HepG2 (cell line): ENCODE measurements around the gene ZFP64. TPM values are rescaled to one million over a fixed set of nuclear protein-coding genes. Genes with fewer than 3 reads are reported as not detected.

Experiments used
- ATF5 ChIP-seq: sonication (generic); formaldehyde crosslinking; IDR thresholded peaks from 2 replicates; pipeline ENCODE4 v1.4.0; 2020; ENCODE audit warnings: mild to moderate bottlenecking, low read depth, missing genetic modification reagents
- BCL3 ChIP-seq: sonication (generic); formaldehyde crosslinking; IDR thresholded peaks from 2 replicates; pipeline ENCODE4 v1.5.1; 2020; ENCODE audit warnings: mild to moderate bottlenecking, missing genetic modification reagents, moderate library complexity
- EZH2 ChIP-seq: conservative IDR thresholded peaks from 2 replicates; pipeline ENCODE4 v1.6.1; 2012; ENCODE audit warnings: mild to moderate bottlenecking, low read depth, low read length, moderate library complexity
- MTA1 ChIP-seq: sonication (generic); formaldehyde crosslinking; IDR thresholded peaks from 2 replicates; pipeline ENCODE4 v1.4.0; 2020; ENCODE audit warnings: missing genetic modification reagents, mild to moderate bottlenecking, borderline replicate concordance
- NCOR1 ChIP-seq: fragments of 200-600 bp; sonication (generic); IDR thresholded peaks from 2 replicates; pipeline ENCODE4 v1.7.0; 2017; ENCODE audit warnings: antibody characterized with exemption, low read length, borderline replicate concordance
- PCBP1 ChIP-seq: fragments of 200-400 bp; formaldehyde crosslinking; IDR thresholded peaks from 2 replicates; pipeline ENCODE4 v1.6.1; 2017; ENCODE audit warnings: mild to moderate bottlenecking, low read depth, low read length, borderline replicate concordance
- PHF20 ChIP-seq: sonication (generic); formaldehyde crosslinking; IDR thresholded peaks from 2 replicates; pipeline ENCODE4 v1.5.0; 2020; ENCODE audit warnings: mild to moderate bottlenecking, missing genetic modification reagents
- SAP130 ChIP-seq: IDR thresholded peaks from 2 replicates; pipeline ENCODE4 v1.6.1; 2016; ENCODE audit warnings: low read depth
- ZBTB3 ChIP-seq: sonication (generic); formaldehyde crosslinking; IDR thresholded peaks from 2 replicates; pipeline ENCODE4 v1.4.0; 2020; ENCODE audit warnings: low read depth, mild to moderate bottlenecking, moderate library complexity, missing genetic modification reagents, borderline replicate concordance
- ZBTB33 ChIP-seq: sonication (generic); formaldehyde crosslinking; IDR thresholded peaks from 2 replicates; pipeline ENCODE4 v1.4.0; 2020; ENCODE audit warnings: missing genetic modification reagents
- ZKSCAN1 ChIP-seq: fragments of 150-350 bp; IDR thresholded peaks from 2 replicates; pipeline ENCODE4 v1.6.1; 2014; ENCODE audit warnings: low read length
- ZNF207 ChIP-seq: fragments of 450-650 bp; IDR thresholded peaks from 2 replicates; pipeline ENCODE4 v1.6.1; 2016; ENCODE audit warnings: antibody characterized with exemption, borderline replicate concordance
- ZNF33B ChIP-seq: sonication (generic); formaldehyde crosslinking; IDR thresholded peaks from 2 replicates; pipeline ENCODE4 v1.5.1; 2020; ENCODE audit warnings: mild to moderate bottlenecking, missing genetic modification reagents
- ZNF788 ChIP-seq: sonication (generic); formaldehyde crosslinking; IDR thresholded peaks from 2 replicates; pipeline ENCODE4 v1.5.0; 2020; ENCODE audit warnings: mild to moderate bottlenecking, missing genetic modification reagents, borderline replicate concordance
- polyA plus RNA-seq, 8 experiments: library from polyadenylated mRNA; depleted of rRNA in 3 of 8; stranded (reverse) in 7 of 8; unstranded in 1 of 8; fragments of >200 nt; fragmentation: Illumina TruSeq in 4 of 8; extraction: Trizol in 4 of 8; gene quantifications; 2 replicates each; pipeline versions ENCODE4 v1.2.1 to v1.2.3, GENCODE V29; 2011 to 2016; ENCODE audit warnings: low read depth in 4 of 8, missing spikeins in 1 of 8, mixed read lengths in 1 of 8; ENCODE audit not compliant: insufficient read depth in 1 of 8
- total RNA-seq, 5 experiments: library from RNA; depleted of rRNA; stranded (reverse); fragments of >200 nt; fragmentation: Illumina TruSeq; extraction: Trizol; gene quantifications; 2 replicates each; pipeline ENCODE4 v1.2.3, GENCODE V29; 2016; ENCODE audit warnings: low read depth in 1 of 5
- TF ChIP-seq, protein P1 (sequence below): sonication (generic); formaldehyde crosslinking; IDR thresholded peaks from 2 replicates; pipeline ENCODE4 v1.4.0; 2020; ENCODE audit warnings: missing genetic modification reagents
- TF ChIP-seq, protein P2 (sequence below): sonication (generic); formaldehyde crosslinking; IDR thresholded peaks from 2 replicates; pipeline ENCODE4 v1.8.0; 2022; ENCODE audit warnings: mild to moderate bottlenecking, missing genetic modification reagents, moderate library complexity
- TF ChIP-seq, protein P3 (sequence below): IDR thresholded peaks from 2 replicates; pipeline ENCODE4 v1.6.1; 2016

Gene ZFP64
- total and polyA plus RNA-seq, 2 of the 13 experiments (the other 11 are each of a cell fraction or from before 2014, with no cell fraction given) = 12.0 to 24.3 TPM

DNA sequence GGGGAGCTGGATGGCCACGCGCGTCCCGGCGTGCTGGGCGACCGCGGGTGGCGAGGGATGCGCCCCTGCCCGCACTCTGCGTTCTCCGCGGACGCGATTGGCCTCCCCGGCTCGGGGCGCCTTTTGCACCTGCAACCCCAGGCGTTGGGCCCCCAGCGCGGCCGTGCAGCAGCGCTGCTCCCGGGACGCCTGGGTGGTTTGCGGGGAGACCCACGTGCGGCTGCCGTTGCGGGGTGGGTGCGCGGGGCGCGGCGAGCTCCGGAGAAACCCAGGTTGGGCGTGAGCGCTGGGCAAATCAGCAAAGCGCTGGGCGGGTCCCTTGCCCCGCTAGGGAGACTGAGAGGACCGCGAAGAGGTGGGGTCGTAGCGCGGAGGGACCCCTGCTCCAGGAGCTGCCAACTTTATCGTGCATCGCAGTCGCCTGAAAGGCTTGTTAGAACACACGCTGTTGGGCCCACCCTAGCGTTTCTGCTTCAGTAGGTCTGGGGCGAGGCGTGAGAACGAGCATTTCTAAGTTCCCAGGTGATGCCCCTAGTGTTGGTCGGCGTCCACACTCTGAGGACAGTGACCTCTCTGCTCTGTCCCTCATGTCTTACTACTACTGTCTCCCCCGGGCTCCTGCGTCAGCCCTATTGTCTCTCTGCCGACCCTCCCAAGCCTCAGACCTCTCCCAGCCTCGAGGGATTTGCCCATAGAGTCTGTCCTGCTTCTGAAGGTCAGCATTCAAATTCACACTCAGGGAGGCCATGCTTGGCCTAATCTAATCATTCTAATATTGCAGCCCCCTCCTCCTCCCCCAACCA, 538 bp upstream of the ZFP64 start (continued):
- TF ChIP-seq ZNF207 (no peak), ATF5 (CRISPR knock-in tag) (no peak), ZKSCAN1 (no peak), BCL3 (CRISPR knock-in tag) (no peak), NCOR1 (no peak), ZBTB3 (no peak), ZNF788 (peak; percentile 86), ZBTB33 (CRISPR knock-in tag) (no peak), PHF20 (no peak), MTA1 (CRISPR knock-in tag) (no peak; the same call in 1 of the 2 replicates), EZH2 (no peak), PCBP1 (no peak), SAP130 (peak; percentile 9), ZNF33B (no peak)
- TF ChIP-seq, protein P1, sequence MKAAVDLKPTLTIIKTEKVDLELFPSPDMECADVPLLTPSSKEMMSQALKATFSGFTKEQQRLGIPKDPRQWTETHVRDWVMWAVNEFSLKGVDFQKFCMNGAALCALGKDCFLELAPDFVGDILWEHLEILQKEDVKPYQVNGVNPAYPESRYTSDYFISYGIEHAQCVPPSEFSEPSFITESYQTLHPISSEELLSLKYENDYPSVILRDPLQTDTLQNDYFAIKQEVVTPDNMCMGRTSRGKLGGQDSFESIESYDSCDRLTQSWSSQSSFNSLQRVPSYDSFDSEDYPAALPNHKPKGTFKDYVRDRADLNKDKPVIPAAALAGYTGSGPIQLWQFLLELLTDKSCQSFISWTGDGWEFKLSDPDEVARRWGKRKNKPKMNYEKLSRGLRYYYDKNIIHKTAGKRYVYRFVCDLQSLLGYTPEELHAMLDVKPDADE (CRISPR knock-in tag) = no peak; the same call in 1 of the 2 replicates
- TF ChIP-seq, protein P2, sequence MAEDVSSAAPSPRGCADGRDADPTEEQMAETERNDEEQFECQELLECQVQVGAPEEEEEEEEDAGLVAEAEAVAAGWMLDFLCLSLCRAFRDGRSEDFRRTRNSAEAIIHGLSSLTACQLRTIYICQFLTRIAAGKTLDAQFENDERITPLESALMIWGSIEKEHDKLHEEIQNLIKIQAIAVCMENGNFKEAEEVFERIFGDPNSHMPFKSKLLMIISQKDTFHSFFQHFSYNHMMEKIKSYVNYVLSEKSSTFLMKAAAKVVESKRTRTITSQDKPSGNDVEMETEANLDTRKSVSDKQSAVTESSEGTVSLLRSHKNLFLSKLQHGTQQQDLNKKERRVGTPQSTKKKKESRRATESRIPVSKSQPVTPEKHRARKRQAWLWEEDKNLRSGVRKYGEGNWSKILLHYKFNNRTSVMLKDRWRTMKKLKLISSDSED (CRISPR knock-in tag) = no peak; the same call in none of the 2 replicates
- TF ChIP-seq, protein P3, sequence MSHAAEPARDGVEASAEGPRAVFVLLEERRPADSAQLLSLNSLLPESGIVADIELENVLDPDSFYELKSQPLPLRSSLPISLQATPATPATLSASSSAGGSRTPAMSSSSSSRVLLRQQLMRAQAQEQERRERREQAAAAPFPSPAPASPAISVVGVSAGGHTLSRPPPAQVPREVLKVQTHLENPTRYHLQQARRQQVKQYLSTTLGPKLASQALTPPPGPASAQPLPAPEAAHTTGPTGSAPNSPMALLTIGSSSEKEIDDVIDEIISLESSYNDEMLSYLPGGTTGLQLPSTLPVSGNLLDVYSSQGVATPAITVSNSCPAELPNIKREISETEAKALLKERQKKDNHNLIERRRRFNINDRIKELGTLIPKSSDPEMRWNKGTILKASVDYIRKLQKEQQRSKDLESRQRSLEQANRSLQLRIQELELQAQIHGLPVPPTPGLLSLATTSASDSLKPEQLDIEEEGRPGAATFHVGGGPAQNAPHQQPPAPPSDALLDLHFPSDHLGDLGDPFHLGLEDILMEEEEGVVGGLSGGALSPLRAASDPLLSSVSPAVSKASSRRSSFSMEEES (CRISPR knock-in tag) = no peak
